Measurements from ENCODE around the gene AKR1B15. TPM values are rescaled to one million over a fixed set of nuclear protein-coding genes. Genes with fewer than 3 reads are reported as not detected.
"Not testable (repeated sequence)": the region's sequence is repeated elsewhere in the genome, so short reads cannot be mapped to it uniquely, and the experiment has no call there.

AKR1B15 gene
- total and polyA plus RNA-seq, 12 donors: not detected

- Histone ChIP-seq H3K9me3 (no peaks in the 10 kb centered on the region), H3K27me3 (peaks cover 0 to 9% (median 0%) of the 10 kb centered on the region in 7 donors), H3K4me3 (no peak overlapping the region), H3K27ac (no peak overlapping the region), H3K36me3 (no peaks in the 10 kb centered on the region), H3K4me1 (peaks cover 0 to 18% (median 1%) of the 10 kb centered on the region in 9 donors)
- ATAC-seq: peak in 4 of 8 donors; percentile 48 to 79 (median 58)
- intact Hi-C loops (cut with DNase I): loop anchor here in 4 of 10 donors (2.0 to 5.0 kb wide), 2 partner anchors 91 kb away; no protein-coding TSS in a partner anchor
- no peak for TF ChIP-seq CTCF (IDR thresholded peaks at IDR 0.05)
- 68 to 79% methylated on average over 6 of the region's 6 CpGs for WGBS, 2 donors
- DNase-seq: no peak
Measured at GRCh38 chr7:134515569-134516468, 33.1 kb upstream of the AKR1B15 start.

- Histone ChIP-seq H3K9me3 (no peaks in the 10 kb centered on the region), H3K4me3 (no peak overlapping the region), H3K36me3 (no peaks in the 10 kb centered on the region), H3K4me1 (peaks cover 0 to 9% (median 0%) of the 10 kb centered on the region in 9 donors), H3K27me3 (peaks cover 0 to 9% (median 0%) of the 10 kb centered on the region in 7 donors), H3K27ac (no peak overlapping the region)
- TF ChIP-seq CTCF (IDR thresholded peaks at IDR 0.05): peak in 6 of 9 donors; percentile 16 to 35 (median 23)
- no peak for DNase-seq
- intact Hi-C loops (cut with DNase I): loop anchor here in 2 of 10 donors (2.0 kb wide), 1 partner anchor 87 kb away; no protein-coding TSS in a partner anchor
- 63 to 79% methylated on average over 4 of the region's 4 CpGs for WGBS, 2 donors
- ATAC-seq: no peak
Measured at GRCh38 chr7:134520130-134520529, 28.8 kb upstream of the AKR1B15 start.

- 78 to 83% methylated on average over 5 of the region's 5 CpGs for WGBS, 2 donors
- no peaks in the 10 kb centered on the region for H3K36me3 ChIP-seq
- intact Hi-C loops (cut with DNase I): no loop called here
- no peak for TF ChIP-seq CTCF (IDR thresholded peaks at IDR 0.05)
- no peak for ATAC-seq
- no peak for DNase-seq
- no peak overlapping the region for H3K27ac ChIP-seq
- H3K4me3 ChIP-seq: no peak overlapping the region
- H3K27me3 ChIP-seq: peaks cover 0 to 9% (median 0%) of the 10 kb centered on the region in 7 donors
- no peaks in the 10 kb centered on the region for H3K9me3 ChIP-seq
- peaks cover 0 to 7% (median 3%) of the 10 kb centered on the region in 9 donors for H3K4me1 ChIP-seq
Measured at GRCh38 chr7:134522601-134523000, 26.3 kb upstream of the AKR1B15 start.

GRCh38 chr7:134525449-134525848, 23.5 kb upstream of the AKR1B15 start:
- H3K4me1 ChIP-seq; H3K27me3 ChIP-seq; H3K36me3 ChIP-seq; H3K4me3 ChIP-seq; H3K27ac ChIP-seq; intact Hi-C loops (cut with DNase I); DNase-seq; H3K9me3 ChIP-seq; ATAC-seq: not testable (repeated sequence)
- 83 to 87% methylated on average over 3 of the region's 3 CpGs for WGBS, 2 donors

GRCh38 chr7:134526552-134527248, 22.2 kb upstream of the AKR1B15 start:
- H3K36me3 ChIP-seq; H3K9me3 ChIP-seq; H3K27ac ChIP-seq; H3K4me3 ChIP-seq; DNase-seq; H3K4me1 ChIP-seq; H3K27me3 ChIP-seq; ATAC-seq; intact Hi-C loops (cut with DNase I): not testable (repeated sequence)
- 90 to 92% methylated on average over 10 of the region's 10 CpGs for WGBS, 2 donors
